Right renal cortex interstitium (tissue), 3 donors: Measurements from ENCODE around the gene UTP14A. TPM values are rescaled to one million over a fixed set of nuclear protein-coding genes. Genes with fewer than 3 reads are reported as not detected.

ENCODE experiments used
- DNase-seq, 3 donors: peaks; one replicate each; pipeline ENCODE4 v3.0.0-alpha.2; 2013; ENCODE audit warnings: low read depth in 3 of 3, low spot score in 2 of 3
- polyA plus RNA-seq, 3 donors: library from polyadenylated mRNA; unstranded; fragments of 120-200 nt; gene quantifications; one replicate each; pipeline ENCODE4 v1.2.1, GENCODE V29; 2013; ENCODE audit not compliant: insufficient read length in 3 of 3

UTP14A gene
- polyA plus RNA-seq, 3 donors, result 26.2 to 30.8 (median 29.3) TPM

DNA sequence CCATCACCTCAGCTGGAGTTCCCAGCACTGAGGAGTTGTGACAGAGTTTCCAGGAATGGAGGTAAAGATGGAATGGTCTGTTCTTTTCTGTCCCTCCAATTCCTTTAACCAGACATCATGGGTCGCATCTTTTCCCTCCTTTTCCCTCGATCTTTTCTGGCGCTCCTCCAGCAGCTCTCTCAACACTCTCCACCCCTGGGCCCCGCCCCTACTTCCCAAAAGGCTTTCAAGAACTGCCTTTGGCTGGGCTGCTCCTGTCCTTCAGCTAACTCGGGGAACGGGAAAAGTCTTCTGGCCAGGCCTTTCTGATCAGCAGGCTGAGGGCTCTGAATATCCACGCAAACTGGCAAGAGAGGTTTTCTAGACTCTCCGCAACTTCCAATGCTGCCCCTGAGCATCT lies 34.0 kb downstream of the UTP14A start:
- DNase-seq, result no peak

DNA sequence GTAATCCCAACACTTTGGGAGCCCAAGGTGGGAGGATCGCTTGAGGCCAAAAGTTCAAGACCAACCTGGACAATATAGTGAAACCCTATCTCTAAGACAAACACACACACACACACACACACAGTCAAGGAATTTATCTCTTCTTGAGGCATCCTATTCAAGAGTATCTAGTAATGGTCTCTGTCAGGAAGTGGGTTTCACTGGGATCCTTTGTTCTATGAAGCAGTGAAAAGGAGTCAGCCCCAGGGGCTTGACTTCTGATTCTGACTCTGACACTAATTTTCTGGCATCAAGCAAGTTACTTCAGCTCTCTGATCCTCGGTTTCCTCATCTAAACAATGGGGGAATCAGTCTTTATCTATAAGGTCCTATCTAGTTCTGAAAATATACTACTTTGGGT lies 34.8 kb downstream of the UTP14A start:
- DNase-seq, result no peak

DNA sequence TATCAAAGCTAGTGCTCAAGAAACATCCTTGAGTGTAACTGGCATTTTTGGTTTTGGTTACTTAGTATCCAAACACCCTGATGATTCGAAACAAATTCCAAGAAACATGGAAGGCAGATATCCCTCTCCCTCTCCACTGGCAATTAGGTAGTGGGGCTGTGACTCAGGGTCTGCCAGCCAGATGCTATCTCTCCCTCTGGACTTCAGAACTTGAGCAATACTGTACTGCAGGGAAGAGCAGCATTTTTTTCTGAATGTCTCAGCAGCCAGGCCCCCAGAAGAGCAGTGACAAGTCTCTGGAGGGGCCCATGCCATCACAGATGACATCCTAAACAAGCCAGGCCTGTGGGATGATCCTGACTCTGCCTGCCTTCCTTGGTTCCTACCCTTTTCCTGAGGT lies 39.2 kb downstream of the UTP14A start:
- no peak for DNase-seq

GRCh38 chrX:129953334-129953648 lies 47.3 kb downstream of the UTP14A start:
- DNase-seq, result no peak

- no peak for DNase-seq
Measured at GRCh38 chrX:129953881-129954280, 47.9 kb downstream of the UTP14A start.

DNA sequence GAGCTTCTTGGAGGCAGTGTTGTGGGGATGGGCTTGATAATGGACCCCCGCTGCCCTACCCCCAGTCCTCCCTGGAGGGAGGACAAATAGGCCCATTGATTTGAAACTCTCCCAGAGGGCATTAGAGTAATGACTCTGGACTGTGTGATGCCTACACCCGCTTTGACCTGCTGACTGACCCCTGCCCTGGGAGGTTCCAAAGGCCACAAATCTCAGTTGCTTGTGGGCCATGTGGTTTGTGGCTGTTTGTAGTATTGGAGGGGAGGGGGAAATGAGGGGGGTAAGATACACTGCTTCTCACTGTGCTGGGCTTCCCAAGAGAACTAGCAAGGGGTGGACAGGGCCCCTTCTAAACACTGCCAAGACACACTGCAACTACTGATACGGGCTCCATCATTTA lies 48.8 kb downstream of the UTP14A start:
- no peak for DNase-seq

- no peak for DNase-seq
Measured at GRCh38 chrX:129955682-129956081, 49.7 kb downstream of the UTP14A start.

DNA sequence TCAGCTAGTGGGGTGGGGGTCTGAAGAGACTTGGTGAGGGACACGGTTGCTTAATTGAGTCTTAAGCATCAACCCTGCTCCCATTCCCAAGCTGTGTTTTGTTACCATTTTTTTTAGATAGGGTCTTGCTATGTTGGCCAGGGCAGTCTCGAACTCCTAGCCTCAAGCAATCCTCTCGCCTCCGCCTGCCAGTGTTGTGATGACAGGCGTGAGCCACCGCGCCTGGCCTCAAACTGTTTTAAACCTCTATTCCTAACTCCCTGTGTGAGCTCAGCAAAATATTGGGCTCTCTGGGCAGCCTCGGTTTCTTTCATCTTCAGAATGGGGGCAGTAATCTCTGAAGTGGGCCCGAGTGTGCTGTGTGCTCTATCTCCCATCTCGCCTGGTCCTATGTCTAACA lies 50.2 kb downstream of the UTP14A start:
- no peak for DNase-seq

GRCh38 chrX:129956765-129957164 lies 50.8 kb downstream of the UTP14A start:
- no peak for DNase-seq

DNA sequence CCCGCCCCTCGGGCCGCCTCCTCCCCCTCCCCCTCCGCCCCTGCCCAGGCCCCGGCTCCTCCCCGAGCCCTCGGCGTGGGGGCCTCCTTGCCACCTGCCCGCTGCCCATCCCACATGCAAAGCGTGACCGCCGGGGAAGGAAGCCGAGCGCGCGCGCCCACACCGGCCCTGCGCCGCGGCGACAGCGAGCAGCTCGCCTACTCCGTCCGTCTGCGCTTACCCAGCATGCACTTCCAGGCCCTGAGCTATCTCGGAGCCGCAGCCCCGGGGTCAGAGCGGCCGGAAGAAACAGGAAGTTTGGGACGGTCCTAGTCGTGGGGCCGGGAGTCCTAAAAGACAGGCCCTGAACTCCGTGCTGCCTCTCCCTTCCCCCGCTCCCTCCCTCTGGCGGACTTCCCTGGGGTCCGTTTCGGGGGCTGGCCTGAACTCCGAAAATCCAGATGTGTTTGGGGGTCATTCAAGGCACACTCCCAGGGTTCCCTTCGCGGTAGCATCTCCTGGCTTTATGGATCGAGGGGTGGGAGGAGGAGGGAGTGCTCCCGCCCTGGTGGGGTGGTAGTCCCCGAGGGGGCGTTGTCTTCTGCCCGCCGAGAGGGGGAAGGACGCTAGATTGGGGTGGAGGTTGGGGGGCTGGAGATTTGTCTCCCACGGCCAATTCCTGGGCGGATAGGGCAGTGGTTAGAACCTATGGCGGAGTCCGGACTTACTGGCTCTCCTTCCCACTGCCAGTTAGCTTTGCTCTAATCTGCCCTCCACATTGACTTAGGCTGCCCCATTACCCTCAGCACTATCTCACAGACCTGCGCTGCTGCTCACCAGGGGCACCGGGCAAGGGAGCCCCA lies 51.5 kb downstream of the UTP14A start:
- DNase-seq, result no peak

- DNase-seq, result no peak
Measured at GRCh38 chrX:129958083-129958465, 52.1 kb downstream of the UTP14A start.

DNA sequence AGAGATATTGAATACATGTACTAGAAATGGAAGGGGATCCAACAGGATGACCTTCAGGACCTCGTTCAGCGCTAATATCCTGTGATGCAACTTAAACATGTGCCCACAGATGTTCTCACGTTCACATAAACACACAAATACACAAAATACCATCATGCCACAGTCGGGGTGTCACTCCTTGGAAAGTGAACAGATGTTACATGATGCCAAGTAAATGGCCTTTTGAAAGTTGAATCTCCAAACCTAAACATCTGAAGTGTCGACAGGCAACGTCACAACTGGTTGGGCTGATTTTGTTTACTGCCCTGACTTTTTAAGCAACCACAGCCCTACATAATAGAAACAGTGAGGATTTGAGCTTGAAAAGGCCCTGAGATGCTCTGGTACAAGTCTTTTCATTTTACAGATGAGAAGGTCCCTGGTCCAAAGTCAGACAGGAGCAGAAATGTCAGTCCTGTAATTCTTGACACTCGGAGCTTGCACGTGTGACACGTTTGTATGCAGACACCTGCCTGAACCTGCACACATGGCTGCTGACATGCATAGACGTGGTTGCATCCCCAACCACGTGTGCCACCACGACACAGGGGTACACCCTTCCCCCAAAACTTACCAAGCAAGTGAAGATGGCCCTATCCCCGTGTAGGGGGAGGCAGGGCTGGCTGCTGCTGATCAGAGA lies 53.0 kb downstream of the UTP14A start:
- DNase-seq, result no peak

GRCh38 chrX:129959493-129959832 lies 53.5 kb downstream of the UTP14A start:
- no peak for DNase-seq

DNA sequence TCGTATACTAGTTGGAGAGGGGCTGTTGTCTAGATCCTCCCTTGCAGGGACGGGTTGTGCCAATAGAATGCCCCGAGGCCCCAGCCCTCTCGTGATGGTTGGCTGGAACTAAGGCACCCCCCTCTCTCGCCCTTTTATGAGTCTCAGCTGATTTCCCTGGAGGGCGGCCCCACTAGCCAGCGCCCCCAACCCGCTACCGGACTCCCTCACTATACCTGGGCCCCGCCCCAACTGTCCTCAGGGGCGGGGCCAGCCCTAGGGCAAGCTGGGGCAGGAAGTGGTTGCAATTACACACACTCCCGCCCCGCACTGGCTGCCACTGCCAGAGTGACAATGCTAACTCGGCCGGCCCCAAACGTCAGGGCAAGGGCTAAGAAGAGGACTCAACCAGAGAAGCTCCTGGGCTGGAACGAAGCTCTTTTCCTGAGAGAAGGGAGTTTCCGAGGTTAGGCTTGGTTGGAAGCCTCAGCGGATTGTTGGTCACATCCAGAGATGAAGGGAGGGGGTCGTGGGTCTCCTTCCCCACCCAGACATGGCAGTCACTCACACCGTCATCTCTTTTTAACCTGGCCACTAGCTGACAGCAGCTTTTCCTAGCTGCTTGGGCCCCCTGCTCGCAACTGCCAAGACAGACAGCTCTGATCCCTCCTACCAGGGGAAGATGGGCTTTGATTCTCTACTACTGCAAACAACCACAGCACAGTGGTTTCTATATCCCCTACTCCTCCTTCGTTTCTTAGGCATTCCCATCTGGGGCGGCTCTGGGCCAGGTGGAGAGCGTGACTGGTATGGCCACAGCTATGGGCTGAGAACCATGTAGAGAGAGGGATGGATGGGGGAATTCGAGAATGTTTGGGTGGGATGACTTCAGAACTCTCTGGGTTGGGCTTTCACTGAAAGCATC lies 55.5 kb downstream of the UTP14A start:
- DNase-seq, result no peak

GRCh38 chrX:129963729-129964128 lies 57.8 kb downstream of the UTP14A start:
- DNase-seq, result no peak

DNA sequence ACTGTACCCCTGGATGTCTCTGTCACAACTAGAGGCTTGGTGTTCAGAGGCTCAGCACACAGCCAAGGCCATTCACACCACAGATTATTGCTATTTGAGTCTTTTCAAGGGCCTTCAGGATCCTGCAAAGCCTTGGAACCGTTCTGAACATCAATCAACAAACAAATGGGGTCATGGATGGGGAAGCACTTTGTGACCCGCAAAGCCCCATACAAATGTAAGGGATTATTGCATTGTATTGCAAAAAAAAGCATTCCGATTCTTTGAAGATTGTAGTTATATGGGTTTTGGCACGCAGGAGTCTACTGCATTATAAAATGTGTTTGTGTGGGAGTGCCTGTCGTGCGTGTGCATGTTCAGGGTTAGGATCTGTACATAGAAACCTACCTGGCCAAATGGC lies 59.2 kb downstream of the UTP14A start:
- no peak for DNase-seq

DNA sequence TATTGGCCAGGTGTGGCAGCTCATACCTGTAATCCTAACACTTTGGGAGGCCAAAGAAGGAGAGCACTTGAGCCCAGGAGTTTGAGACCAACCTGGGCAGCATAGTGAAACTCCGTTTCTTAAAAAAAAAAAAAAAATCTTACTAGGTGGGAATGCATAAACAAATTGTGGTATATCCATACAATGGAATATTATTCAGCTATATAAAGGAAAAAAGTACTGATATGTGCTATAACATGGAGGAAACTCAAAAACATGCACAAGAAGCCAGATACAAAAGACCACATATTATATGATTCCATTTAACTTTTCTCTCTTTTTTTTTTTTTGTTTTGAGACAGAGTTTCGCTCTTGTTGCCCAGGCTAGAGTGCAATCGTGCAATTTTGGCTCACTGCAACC lies 63.0 kb downstream of the UTP14A start:
- no peak for DNase-seq

DNA sequence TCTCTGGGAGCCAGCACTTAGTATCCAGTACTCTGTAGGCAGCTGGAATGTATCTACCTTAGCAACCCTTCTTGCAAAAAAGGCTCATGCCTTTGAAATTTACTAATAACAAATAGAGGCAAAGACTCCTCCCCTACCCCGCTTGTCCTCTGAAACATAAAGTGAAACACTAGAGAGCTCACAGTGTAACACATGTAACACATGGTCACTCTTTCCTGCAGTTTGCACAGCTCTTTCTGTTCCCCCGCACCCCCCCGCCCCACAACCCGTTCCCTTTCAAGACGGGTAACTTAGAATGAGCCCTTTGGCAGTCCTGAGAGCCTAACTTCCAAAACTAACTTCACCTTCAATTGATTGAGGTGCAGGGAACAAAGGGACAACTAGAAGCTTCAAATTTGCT lies 70.5 kb downstream of the UTP14A start:
- no peak for DNase-seq
